HUDEP-2 (cell line): ENCODE data around the gene MSTO1.
"Not testable (repeated sequence)": the region's sequence is repeated elsewhere in the genome, so short reads cannot be mapped to it uniquely, and the experiment has no call there.

Source experiments
- DNase-seq, 76 experiments: peaks; one replicate each; lab custom pipeline; 2025; ENCODE audit not compliant: unreplicated experiment in 76 of 76; lab: John Stamatoyannopoulos, UW

Gene MSTO1

GRCh38 chr1:155610257-155610647, 234 bp downstream of the MSTO1 start:
- not testable (repeated sequence) for DNase-seq

GRCh38 chr1:155613226-155613625, 3.2 kb downstream of the MSTO1 start:
- peak in 8 of 76 experiments; percentile 3 to 24 (median 14) for DNase-seq

- no peak for DNase-seq
These were observed 12.2 kb downstream of the MSTO1 start for GRCh38 chr1:155622191-155622590.

GRCh38 chr1:155623357-155623756, 13.3 kb downstream of the MSTO1 start:
- no peak for DNase-seq

- DNase-seq = not testable (repeated sequence)
These were observed 16.4 kb downstream of the MSTO1 start for GRCh38 chr1:155626428-155626827.

GRCh38 chr1:155636397-155637153, 26.6 kb downstream of the MSTO1 start:
- DNase-seq = no peak

- no peak for DNase-seq
These were observed 30.3 kb downstream of the MSTO1 start for GRCh38 chr1:155640367-155640766.

GRCh38 chr1:155642559-155643180, 32.7 kb downstream of the MSTO1 start:
- DNase-seq = not testable (repeated sequence)

- no peak for DNase-seq
These were observed 33.2 kb downstream of the MSTO1 start for GRCh38 chr1:155643230-155643629.

GRCh38 chr1:155645034-155645598, 35.1 kb downstream of the MSTO1 start:
- DNase-seq = peak in 3 of 76 experiments; percentile 10 to 23 (median 14)

GRCh38 chr1:155645648-155646047, 35.6 kb downstream of the MSTO1 start:
- DNase-seq = no peak

GRCh38 chr1:155646307-155646706, 36.3 kb downstream of the MSTO1 start:
- DNase-seq = no peak

GRCh38 chr1:155648207-155649147, 38.5 kb downstream of the MSTO1 start:
- DNase-seq = peak in 9 of 76 experiments; percentile 8 to 52 (median 21)

- DNase-seq = no peak
These were observed 39.7 kb downstream of the MSTO1 start for GRCh38 chr1:155649676-155650075.

GRCh38 chr1:155650231-155650757, 40.3 kb downstream of the MSTO1 start:
- DNase-seq = no peak

- DNase-seq = no peak
These were observed 42.0 kb downstream of the MSTO1 start for GRCh38 chr1:155651861-155652661.

- DNase-seq = no peak
These were observed 42.9 kb downstream of the MSTO1 start for GRCh38 chr1:155652951-155653350.

GRCh38 chr1:155657463-155657862, 47.4 kb downstream of the MSTO1 start:
- DNase-seq = no peak

GRCh38 chr1:155661239-155661638, 51.2 kb downstream of the MSTO1 start:
- DNase-seq = not testable (repeated sequence)
